Globus pallidus (tissue), 1 donor: ENCODE data around the gene COL6A2.
"Not testable (repeated sequence)": the region's sequence is repeated elsewhere in the genome, so short reads cannot be mapped to it uniquely, and the experiment has no call there.

Source experiments
- DNase-seq: peaks from one replicate; pipeline ENCODE4 v3.0.0-alpha.2; 2015; ENCODE audit warnings: low spot score

The COL6A2 gene

DNA sequence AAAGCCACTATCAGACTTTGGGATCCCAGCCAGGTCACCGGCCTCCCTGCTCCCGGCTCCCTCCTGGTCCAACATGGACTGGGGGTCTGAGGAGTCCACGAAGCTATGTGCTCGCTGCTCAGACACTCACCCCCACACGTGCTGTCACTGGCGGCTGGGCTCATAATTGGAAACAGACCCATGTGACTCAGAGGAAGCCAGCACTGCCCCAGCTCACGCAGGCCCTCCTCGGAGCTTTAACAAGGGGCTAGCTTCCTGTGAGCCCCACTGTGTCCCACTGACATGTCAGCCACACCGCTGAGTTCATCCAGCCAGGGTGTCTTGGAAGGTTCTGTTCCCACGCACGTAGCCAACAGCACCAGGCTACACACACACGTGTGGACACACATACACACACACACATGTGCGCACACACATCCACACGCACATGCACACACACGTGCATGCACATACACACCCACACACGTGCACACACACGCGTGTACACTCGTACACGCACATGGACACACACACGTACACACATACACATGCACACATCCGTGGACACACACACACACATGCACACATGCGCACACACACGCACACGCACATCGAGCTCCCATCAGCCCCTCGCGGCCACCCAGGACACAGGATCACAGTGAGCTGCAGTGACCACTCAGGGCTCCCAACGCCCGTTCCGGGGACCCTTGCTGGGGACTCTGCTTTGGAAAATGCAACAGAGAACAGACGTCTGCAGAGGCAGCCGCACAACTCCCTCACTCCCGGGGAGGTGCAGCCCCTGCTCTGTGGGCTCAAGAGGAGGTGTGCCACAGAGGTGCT lies 18.4 kb upstream of the COL6A2 start:
- DNase-seq = no peak

DNA sequence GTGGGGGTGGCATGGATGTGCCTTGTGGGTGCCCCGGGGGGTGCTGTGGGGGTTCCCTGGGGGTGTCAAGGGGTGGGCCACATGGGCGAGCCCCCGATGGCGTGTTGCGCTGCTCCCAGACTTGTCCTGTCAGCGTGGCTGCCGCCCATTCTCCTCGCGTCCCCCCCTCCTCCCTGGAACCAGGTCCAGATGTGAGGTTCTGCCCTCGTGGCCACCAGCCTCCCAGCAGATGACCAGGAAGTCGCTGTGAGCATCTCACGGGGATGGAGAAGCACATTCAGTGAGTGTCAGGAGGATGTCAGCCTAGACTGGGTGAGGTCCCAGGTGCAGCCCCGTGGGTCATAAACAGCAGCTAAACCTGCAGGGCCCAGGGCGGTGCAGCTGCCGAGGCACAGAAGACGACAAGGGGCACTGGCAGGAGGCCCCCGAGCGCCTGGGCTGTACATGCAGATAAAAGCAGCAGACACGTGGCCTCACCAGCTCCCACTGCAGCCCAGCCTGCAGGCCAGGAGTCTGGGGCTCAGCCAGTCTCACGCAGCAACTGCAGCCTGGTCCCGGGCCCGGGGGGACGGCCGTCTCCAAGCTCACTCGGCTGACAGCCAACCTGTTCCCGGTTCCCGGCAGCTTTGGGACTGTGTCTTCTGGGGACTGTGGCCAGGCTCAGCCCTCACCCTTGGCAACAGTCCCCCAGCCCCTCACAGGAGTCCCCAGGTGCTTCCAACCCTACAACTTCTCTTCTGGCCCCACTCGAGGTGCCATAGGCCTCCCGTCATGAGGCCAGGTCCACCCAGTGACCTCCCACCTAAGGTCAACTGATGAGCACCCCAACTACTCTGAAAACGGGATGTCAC lies 17.5 kb upstream of the COL6A2 start:
- DNase-seq = peak; percentile 8

DNA sequence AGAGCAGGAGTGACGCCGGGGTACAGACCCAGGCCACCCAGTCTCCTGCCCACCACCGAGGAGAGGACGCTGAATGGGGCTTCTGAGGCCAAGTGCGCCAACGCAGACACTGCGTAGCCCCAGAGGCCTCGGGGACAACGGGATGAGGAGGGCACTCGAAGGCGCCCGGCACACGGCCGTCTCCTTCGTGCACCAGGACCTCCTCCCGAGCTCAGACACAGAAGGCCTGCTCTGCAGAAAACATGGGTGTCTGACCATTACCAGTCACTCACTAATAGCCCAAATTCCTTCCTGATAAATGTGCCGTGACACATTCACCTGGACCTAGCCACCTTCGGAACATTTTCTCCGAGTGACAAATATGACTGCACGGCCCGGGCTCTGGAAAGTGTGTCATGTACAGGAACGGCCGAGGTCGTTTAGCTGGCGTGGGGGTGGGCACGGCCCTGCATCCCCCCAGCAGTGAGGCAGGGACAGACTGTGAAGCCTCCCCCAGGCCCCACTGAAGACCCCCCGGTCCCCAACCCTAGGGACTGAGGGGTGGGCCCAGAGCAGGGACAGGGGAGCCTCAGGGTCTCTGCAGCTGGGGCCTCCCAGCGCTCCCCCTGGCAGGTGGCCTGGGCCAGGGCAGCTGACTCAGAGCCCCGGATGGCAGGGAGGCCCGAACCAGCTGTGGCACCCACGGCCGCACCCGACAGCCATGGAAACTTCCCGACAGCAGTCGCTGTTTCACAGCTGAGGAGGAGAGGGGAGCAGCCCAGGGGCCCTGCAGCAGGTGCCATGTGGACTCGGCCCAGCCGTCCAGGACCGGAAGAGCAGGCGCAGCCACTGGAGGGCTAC lies 16.7 kb upstream of the COL6A2 start:
- no peak for DNase-seq

DNA sequence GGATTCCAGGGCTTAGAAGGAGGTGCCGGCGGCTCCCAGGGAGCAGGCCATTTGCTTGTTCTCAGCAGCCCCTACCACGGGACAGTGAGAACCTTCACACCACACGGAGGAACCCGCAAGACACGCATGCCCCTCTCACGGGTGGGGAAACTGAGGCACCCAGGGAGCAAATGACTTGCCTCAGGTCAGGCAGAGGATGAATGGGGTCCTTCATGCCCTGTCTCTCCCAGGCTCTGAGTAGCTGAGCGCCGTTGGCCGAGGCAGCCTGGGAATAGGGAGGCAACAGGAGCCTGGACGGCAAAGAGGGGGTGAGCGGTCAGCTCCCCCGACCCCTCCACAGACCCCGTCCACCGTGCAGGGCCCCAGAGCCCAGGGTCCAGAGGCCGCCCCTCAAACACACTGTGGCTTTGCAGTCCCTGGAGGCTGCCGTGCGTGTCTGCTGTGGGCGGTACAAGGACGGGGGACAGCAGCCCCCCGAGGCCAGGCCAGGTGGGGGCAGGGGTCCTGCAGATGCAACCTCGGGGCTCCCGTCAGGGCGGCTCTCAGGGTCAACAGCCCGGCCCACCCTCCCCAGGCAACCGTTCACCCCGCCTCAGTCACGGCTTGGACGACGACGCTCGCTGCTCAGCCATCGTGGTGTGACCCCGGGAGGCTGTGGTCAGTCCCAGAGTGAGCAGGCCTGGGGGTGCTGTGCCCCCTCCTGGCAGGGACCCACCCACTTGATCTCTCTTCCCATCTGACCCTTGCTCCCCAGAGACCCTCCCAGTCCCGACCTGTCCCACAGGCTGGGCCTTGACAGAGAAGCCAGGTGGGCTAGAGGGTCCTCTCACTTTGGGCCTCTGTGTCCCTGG lies 15.8 kb upstream of the COL6A2 start:
- no peak for DNase-seq

GRCh38 chr21:46082713-46082962 lies 15.3 kb upstream of the COL6A2 start:
- no peak for DNase-seq

GRCh38 chr21:46082963-46083790 lies 14.7 kb upstream of the COL6A2 start:
- DNase-seq = no peak

- no peak for DNase-seq
Observed at GRCh38 chr21:46083791-46084561, 13.9 kb upstream of the COL6A2 start.

DNA sequence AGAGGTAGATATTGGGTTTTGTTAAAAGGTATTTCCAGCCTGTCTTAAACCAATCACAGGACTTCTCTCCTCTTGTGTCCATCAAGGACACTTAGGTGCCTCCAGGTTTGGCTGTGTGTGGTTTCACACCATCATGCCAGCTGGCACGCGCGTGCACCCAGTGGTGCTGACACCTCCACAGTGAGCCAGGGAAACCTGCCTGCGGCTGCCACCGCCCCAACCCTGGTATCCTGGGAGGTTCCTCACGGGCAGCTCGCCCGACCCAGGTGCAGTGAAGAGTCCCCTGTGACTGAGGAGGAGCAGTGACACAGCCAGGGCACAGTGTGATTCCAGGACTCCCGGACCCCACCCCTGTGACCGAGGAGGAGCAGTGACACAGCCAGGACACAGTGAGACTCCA lies 13.2 kb upstream of the COL6A2 start:
- no peak for DNase-seq

- DNase-seq = not testable (repeated sequence)
Observed at GRCh38 chr21:46085259-46085658, 12.7 kb upstream of the COL6A2 start.

- no peak for DNase-seq
Observed at GRCh38 chr21:46087641-46088040, 10.3 kb upstream of the COL6A2 start.

GRCh38 chr21:46088189-46088588 lies 9.7 kb upstream of the COL6A2 start:
- no peak for DNase-seq

GRCh38 chr21:46089285-46089684 lies 8.6 kb upstream of the COL6A2 start:
- no peak for DNase-seq

DNA sequence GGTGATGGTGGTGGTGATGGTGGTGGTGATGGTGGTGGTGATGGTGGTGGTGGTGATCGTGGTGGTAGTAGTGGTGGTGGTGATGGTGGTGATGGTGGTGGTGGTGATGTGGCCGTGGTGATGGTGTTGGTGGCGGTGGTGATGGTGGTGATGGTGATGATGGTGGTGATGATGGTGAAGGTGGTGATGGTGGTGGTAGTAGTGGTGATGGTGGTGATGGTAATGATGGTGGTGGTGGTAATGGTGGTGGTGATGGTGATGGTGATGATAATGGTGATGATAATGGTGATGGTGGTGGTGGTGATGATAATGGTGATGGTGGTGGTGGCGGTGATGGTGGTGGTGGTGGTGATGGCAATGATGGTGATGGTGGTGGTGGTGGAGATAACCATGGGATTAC lies 6.8 kb upstream of the COL6A2 start:
- no peak for DNase-seq

DNA sequence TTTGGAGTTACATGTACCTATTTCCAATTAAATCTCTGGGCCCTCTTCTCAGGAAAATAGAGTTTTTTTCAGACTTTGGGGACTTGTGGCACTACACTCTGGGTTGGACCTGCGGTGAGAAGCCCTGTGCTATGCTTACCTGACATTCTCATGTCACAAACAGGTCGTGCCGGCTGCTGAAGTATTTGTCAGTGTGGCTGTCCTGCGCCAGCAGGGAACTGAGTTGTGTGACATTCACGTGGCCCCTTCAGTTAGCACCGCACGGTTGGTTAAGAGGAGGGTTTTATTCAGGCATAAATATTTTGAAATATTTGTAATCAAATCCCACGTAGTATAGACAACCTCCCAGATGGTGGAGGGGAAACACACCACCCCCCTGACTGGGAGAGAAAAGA lies 6.3 kb upstream of the COL6A2 start:
- no peak for DNase-seq

- no peak for DNase-seq
Observed at GRCh38 chr21:46092026-46092764, 5.7 kb upstream of the COL6A2 start.

DNA sequence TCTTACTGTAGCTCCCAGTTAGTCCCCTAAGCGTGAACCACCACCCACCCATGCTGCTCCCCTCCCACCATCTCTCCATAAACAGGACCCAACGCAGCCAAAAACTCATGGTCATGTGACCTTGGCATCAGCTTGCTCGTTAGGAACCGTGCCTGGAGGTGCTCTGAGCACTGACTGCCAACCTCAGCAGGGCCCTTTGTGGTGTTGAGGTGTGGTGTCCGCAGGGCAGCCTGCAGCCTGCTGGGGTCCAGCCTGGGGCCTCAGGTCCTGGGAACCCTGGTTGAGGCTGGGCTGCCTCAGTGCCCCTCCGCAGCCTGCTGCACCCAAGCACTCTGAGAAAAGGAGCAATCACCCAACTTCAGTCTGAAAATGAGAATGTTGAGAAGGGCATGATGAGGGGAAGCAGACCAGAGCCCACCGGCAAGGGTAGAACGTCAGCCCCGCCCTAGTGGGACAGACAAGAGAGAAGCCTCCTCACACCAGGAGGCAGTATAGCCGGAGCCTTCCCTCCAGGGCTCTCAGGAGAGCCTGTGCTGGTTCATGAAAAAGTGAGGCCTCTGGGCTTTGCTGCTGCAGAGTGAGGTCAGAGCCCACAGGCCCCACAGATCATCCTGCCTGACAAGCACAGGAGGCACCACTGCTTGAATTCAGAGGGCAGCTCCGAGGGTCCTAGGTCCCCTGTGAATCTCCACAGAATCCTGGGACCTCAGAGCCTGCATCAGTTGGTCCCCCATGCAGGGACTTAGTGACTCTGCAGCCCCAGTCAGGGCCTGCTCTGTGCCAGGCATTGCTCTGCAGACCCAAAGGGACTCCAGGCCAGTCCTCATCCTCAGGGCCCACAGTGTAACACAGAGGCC lies 4.9 kb upstream of the COL6A2 start:
- DNase-seq = no peak

DNA sequence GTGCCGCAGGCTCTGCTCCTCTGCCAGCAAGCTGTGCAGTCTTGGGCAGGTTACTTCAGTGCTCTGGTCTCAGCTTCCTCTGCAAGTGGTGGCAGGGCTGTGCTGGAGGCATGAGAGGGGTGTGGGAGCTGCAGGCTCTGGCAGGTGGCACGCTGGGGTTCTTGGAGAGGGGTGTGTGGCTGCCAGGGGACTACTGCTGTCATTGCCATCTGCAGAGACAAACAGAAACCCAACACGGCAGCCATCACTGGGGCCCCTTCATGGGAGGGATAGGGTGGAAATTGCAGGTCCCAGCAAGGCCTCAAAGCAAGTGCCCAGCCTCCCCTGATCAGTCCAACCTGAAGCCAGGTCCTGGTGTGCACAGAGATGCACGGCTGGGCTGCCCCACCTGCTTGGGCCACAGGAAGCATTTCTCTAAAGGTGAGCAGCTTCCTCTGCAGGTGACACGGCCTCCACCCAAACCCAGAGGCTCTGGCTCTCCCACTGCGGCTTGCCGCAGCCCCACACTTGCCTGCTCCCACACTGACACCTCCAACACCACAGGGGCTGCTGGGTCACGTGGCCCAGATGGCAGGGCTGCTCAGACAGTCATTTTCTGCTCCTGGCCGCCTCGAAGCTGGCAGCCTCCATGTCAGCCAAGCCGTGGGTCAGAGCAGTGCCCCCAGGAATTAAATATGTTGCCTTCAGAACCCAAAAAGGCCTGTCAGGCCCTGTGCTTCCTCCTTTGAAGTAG lies 4.1 kb upstream of the COL6A2 start:
- no peak for DNase-seq
